G401.6 (cell line): ENCODE measurements around the gene MAP2K5.
A peak's percentile ranks its signal among the peaks of the same experiment; 100 is the strongest.

Experiments used
- FAIRE-seq: peaks from 2 replicates; lab custom pipeline; 2012; peaks lifted over from hg19 to GRCh38; lab: Jason Lieb, UNC

Gene MAP2K5

DNA sequence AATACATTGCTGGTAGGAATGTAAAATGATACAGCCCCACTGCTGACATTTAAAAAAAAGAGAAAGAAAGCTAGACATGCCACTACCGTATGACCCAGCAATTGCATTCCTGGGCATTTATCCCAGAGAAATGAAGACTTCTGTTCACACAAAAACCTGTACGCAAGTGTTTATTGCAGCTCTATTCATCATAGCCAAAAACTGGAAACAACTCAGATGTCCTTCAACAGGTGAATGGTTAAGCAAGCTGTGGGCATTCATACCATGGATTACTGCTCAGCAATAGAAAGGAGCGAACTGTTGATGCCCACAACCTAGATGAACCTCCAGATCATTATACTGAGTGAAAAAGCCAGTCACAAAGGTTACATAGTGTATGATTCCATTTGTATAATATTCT is 132.5 kb downstream of the MAP2K5 start:
- FAIRE-seq: no peak

- no peak for FAIRE-seq
Measured at GRCh38 chr15:67678089-67678488, 135.6 kb downstream of the MAP2K5 start.

- FAIRE-seq: no peak
Measured at GRCh38 chr15:67678993-67679392, 136.5 kb downstream of the MAP2K5 start.

DNA sequence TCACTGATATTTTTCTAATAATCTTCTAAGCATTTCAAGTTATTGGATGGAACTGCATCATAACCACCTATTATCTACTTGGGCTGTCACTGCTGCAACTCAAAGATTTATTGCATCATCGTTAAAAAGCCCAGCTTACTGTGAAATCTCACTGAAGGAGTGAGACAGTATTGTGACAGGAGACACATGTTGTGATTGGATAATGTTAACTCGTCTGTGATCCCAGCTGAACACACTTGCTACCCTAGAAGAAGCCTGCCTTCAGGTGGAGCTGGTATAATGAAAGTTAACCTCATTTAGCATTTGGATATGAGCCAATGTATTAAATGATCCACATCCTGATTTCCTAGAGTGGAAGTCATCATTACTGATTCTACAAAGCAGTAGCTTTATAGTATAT is 138.1 kb downstream of the MAP2K5 start:
- FAIRE-seq: no peak

GRCh38 chr15:67685008-67685599 is 142.6 kb downstream of the MAP2K5 start:
- peak; percentile 78 for FAIRE-seq

DNA sequence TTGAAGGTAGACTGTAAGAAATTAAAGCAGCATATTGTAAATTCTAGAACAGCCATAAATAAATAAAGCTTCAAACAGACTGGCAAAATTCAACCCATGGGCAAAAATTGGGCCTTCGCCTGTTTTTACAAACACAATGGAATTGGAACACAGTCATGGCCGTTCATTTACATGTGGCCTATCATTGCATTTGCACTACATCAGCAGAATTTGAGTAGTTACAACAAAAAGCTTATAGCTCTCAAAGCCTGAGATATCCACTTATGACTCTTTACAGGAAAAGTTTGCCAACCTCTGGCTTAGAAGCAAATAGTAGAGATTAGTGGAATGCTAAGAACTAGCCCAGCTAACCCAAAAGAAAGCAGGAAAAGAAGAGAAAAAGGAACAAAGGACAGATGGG is 143.2 kb downstream of the MAP2K5 start:
- FAIRE-seq: no peak

- FAIRE-seq: no peak
Measured at GRCh38 chr15:67690936-67691335, 148.4 kb downstream of the MAP2K5 start.

GRCh38 chr15:67691450-67691849 is 148.9 kb downstream of the MAP2K5 start:
- FAIRE-seq: no peak

- FAIRE-seq: no peak
Measured at GRCh38 chr15:67692573-67692972, 150.1 kb downstream of the MAP2K5 start.

- no peak for FAIRE-seq
Measured at GRCh38 chr15:67696087-67696486, 153.6 kb downstream of the MAP2K5 start.

- no peak for FAIRE-seq
Measured at GRCh38 chr15:67700023-67700422, 157.5 kb downstream of the MAP2K5 start.

- FAIRE-seq: no peak
Measured at GRCh38 chr15:67701669-67702068, 159.2 kb downstream of the MAP2K5 start.

DNA sequence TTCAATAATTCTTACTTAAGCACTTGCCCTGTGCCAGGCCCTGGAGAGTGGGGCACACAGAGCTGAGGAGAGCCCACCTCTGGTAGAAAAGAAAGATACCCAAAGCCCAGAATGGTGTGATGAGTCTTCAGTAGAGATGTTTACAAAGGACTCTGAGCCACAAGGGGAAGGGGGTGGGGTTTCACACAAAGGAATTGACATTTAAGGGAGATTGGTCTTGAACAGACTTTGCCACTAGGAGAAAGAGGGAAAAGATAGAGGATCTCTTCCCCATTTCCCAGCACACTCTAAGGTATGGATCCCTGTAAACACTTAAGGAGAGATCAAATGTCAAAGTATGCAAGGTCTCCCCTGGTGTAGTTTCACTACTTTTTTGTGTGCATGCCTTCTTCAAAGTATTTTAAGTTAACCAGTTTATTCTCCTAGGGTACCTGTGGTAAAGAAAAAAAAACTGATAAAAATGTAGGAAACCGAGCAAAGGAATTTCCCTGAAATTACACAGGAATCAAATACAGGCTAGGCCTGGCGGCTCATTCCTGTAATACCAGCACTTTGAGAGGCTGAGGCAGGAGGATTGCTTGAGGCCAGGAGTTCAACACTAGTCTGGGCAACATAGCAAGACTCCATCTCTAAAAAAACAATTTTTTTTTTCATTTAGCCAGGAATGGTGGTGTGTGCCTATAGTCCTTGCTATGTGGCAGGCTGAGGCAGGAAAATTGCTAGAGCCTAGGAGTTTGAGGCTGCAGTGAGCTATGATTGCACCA is 165.2 kb downstream of the MAP2K5 start:
- no peak for FAIRE-seq

- FAIRE-seq: no peak
Measured at GRCh38 chr15:67708500-67708899, 166.0 kb downstream of the MAP2K5 start.

DNA sequence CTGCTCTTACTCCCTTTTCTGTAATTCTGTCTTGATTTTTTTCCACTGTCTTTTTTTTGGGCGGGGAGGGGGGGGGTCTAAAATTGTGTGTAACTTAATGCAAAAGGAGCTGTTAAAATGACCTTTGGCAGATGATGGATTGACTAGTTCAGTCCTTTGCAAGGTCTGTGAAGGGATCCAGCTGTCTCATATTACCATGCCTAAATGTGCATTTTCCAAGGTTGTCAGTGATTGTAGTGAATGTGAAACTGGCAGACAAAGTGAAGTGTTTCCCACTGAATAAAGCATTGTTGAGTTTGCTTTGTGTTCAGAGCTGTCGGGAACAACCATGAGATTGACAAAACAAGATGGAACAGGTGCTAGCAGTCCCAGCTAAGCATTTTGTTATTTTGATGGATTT is 172.7 kb downstream of the MAP2K5 start:
- FAIRE-seq: no peak

- no peak for FAIRE-seq
Measured at GRCh38 chr15:67716171-67716570, 173.7 kb downstream of the MAP2K5 start.

DNA sequence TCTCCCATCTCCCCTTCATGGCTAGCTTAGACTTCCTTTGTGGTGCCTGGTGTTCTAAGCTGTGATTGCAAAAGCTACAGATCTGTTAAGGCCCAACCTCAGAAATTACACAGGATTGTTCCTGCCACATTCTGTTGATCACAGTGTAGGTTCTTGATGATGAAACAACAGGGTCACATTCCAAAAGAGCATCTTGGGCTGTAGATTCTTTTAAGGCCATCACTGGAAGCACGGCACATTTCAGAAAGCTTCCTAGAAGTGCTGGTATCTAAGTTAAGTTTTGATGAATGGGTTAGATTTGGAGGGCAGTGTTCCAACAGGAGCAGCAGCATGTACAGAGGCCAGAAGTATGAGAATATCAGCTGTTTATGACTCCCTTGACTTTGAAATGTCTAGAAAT is 175.3 kb downstream of the MAP2K5 start:
- no peak for FAIRE-seq

DNA sequence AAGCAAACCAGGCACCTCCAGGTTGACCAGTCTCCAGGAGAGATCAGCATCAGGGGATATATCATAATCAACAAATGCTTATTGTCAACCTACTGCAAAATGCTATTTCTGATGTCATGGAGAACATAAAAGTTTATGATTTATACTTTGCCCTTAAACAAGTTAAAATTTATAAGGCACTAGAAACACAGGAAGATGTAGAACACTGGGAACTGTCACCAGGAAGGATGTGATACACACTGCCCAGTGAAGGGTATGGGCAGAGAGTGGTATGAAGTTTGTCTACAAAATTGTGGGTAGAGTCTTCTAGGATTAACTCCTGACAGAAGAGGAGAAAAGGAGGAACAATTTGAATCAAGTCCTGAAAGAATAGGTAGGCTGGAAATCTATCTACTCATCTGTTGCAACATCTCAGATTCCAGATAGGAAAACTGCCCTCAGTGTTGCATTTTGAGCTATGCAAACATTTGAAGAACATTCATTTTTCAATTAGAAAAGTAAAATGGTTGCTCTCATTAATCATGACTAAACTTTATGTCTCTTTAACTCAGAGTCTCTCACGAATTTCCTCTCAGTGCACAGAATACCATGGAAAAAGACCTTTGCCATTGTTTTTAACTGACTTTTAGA is 176.9 kb downstream of the MAP2K5 start:
- no peak for FAIRE-seq

GRCh38 chr15:67720556-67721175 is 178.2 kb downstream of the MAP2K5 start:
- no peak for FAIRE-seq

DNA sequence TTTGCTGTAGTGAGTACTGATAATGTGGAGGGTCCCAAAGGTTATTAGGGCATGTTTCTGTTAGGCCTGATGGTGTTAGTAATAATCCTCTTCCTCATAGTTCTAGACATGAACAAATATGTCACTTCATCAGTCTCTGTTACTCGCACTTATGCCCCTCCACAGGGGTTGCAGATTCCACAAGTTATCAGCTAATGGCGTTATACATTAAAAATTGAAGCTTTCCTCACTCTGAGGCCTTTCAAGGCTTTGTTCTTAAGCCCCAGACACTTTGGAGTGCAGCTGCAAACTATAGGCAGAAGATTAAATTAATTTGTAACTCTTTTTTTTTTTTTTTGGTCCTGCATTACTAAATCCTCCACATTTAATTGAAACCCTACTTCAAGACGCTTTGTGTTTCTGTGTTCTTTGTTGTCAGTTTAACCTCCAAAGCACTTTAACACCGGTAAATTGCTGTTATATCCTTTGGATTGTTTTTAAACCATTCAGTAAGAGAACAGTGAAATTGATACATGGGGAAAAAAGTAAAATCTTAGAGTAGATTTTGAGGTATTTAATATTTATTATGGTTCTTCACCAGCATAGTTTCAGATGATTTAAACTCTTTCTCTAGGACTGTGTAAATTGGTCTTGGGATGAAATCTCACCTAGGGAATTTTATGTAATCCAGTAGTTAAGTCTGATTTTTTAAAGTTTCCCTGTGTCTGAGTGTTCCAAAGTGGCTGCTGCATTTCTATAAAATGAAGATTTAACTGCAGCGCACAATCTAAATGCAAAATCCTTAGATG is 179.7 kb downstream of the MAP2K5 start:
- FAIRE-seq: no peak

GRCh38 chr15:67723294-67724024 is 181.0 kb downstream of the MAP2K5 start:
- FAIRE-seq: no peak
